T-cell (primary cell): ENCODE data around the gene TRIM62. TPM values are rescaled to one million over a fixed set of nuclear protein-coding genes. Genes with fewer than 3 reads are reported as not detected.
A peak's percentile ranks its signal among the peaks of the same experiment; 100 is the strongest.

Source experiments
- ATAC-seq, 4 experiments: fragments of 200-7000 bp in 3 of 4; fragments of 150-1000 bp in 1 of 4; cut with Tn5 transposase; replicated peaks in 1 of 4; 1 replicate in 3 of 4; 2 replicates in 1 of 4; pipeline ENCODE4 v1.10.0; 2021; ENCODE audit warnings: moderate library complexity in 3 of 4, mild to moderate bottlenecking in 2 of 4, moderate number of reproducible peaks in 1 of 4
- CTCF ChIA-PET, 2 donors: fragments of 300-600 bp; sonication (Branson Sonifier 250); formaldehyde crosslinking; loops; one replicate each; lab custom pipeline; 2022; ENCODE audit warnings: antibody characterized with exemption in 2 of 2; lab: Charles Lee
- POLR2A ChIA-PET, 2 donors: fragments of 300-600 bp; sonication (Branson Sonifier 250); formaldehyde crosslinking; loops; one replicate each; lab custom pipeline; 2022; ENCODE audit warnings: antibody characterized with exemption in 2 of 2; lab: Charles Lee
- DNase-seq, 35 experiments: peaks; one replicate each; pipeline versions ENCODE4 v3.0.0 to v3.0.0-alpha.2; 2013 to 2023
- H3K27ac ChIP-seq: one replicate; pipeline ENCODE4 v1.5.1; 2013; ENCODE audit warnings: low read length
- H3K27me3 ChIP-seq, 2 experiments: replicated peaks in 1 of 2; 1 replicate in 1 of 2; 2 replicates in 1 of 2; pipeline versions ENCODE4 v1.6.1 to v1.7.0; 2013; ENCODE audit warnings: low read length in 1 of 2, mixed read lengths in 1 of 2; ENCODE audit not compliant: control insufficient read depth in 2 of 2, insufficient read depth in 2 of 2; ENCODE audit errors: extremely low read depth in 1 of 2
- H3K36me3 ChIP-seq, 2 donors: 1 replicate in 1 of 2; 2 replicates in 1 of 2; pipeline versions ENCODE4 v1.6.1 to v1.7.0; 2013; ENCODE audit warnings: low read length in 1 of 2; ENCODE audit not compliant: control insufficient read depth in 2 of 2, insufficient read depth in 1 of 2; ENCODE audit errors: extremely low read depth in 1 of 2
- H3K4me1 ChIP-seq, 2 experiments: 1 replicate in 1 of 2; 2 replicates in 1 of 2; pipeline versions ENCODE4 v1.6.1 to v1.7.0; 2013; ENCODE audit warnings: low read length in 2 of 2, mixed read lengths in 1 of 2; ENCODE audit not compliant: insufficient read depth in 2 of 2, control insufficient read depth in 1 of 2; ENCODE audit errors: extremely low read depth in 1 of 2
- H3K4me3 ChIP-seq, 2 donors: 1 replicate in 1 of 2; 2 replicates in 1 of 2; pipeline versions ENCODE4 v1.5.1 to v1.7.0; 2013; ENCODE audit warnings: mild to moderate bottlenecking in 2 of 2, low read length in 1 of 2, moderate library complexity in 1 of 2; ENCODE audit not compliant: control insufficient read depth in 1 of 2; ENCODE audit errors: extremely low read depth in 1 of 2
- H3K9me3 ChIP-seq: 2 replicates; pipeline ENCODE4 v1.7.0; 2013
- H3K27ac Mint-ChIP-seq, 2 donors: one replicate each; pipeline ENCODE4 v1.8.0; 2020 to 2021; ENCODE audit warnings: mild to moderate bottlenecking in 2 of 2, mixed read lengths in 2 of 2
- H3K27me3 Mint-ChIP-seq, 2 donors: one replicate each; pipeline ENCODE4 v1.8.0; 2021 to 2022; ENCODE audit warnings: mixed read lengths in 2 of 2
- H3K36me3 Mint-ChIP-seq: one replicate; pipeline ENCODE4 v1.8.0; 2021; ENCODE audit warnings: mixed read lengths
- H3K4me1 Mint-ChIP-seq, 3 donors: one replicate each; pipeline ENCODE4 v1.8.0; 2020 to 2022; ENCODE audit warnings: mixed read lengths in 3 of 3, mild to moderate bottlenecking in 1 of 3
- H3K4me3 Mint-ChIP-seq, 3 donors: one replicate each; pipeline ENCODE4 v1.8.0; 2020 to 2022; ENCODE audit warnings: mild to moderate bottlenecking in 3 of 3, mixed read lengths in 3 of 3, moderate library complexity in 3 of 3
- H3K9me3 Mint-ChIP-seq, 3 donors: one replicate each; pipeline ENCODE4 v1.8.0; 2020 to 2022; ENCODE audit warnings: mixed read lengths in 3 of 3
- WGBS: methylation state at CpG from one replicate; pipeline ENCODE4 v1.1.5; 2013; ENCODE audit warnings: missing lambda C conversion rate; ENCODE audit not compliant: insufficient coverage; 5-methylcytosine and 5-hydroxymethylcytosine counted together
- total RNA-seq, 35 experiments: library from RNA in 6 of 35; stranded (reverse) in 6 of 35; fragments of 120-200 nt in 1 of 35; gene quantifications; one replicate each; pipeline versions ENCODE4 v1.2.1 to v1.2.4 and lab custom pipeline; 2013 to 2026

Gene TRIM62
- total RNA-seq, 5 donors from 2014 or later (not counting 1 experiment from before 2014, with no cell fraction given) = 20.3 to 31.8 (median 24.3) TPM

DNA sequence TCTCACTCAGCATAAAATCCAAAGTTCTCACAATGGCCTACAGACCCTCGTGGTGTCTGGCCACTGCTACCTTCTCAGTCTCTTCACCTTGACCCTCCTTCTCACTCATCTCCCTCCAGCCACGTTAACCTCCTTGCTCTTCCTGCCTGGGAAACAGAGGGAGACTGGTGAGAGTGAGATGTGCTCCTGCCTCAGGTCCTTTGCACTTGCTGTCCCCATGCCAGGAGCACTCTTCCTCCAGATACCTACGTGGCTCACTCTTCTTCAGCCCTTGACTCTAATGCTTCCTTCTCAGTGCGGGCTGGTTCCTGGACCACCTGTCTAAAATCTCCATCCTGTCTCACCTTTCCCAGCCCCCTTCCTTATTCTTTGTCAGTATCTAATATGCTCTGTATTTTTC lies 24.7 kb downstream of the TRIM62 start:
- ChIA-PET CTCF (no interaction called here), POLR2A (no interaction called here)
- H3K4me1 Mint-ChIP-seq = peaks cover 0 to 7% (median 2%) of the 10 kb centered on the region in 3 donors
- peaks cover 53% of the 10 kb centered on the region for H3K36me3 Mint-ChIP-seq
- no peak for ATAC-seq
- no peaks in the 10 kb centered on the region for H3K9me3 Mint-ChIP-seq
- WGBS = 80% methylated on average over 1 of the region's 4 CpGs
- H3K4me3 ChIP-seq = no peak overlapping the region
- DNase-seq = no peak
- no peak overlapping the region for H3K27ac Mint-ChIP-seq
- no peak overlapping the region for H3K27ac ChIP-seq
- H3K27me3 Mint-ChIP-seq = no peaks in the 10 kb centered on the region
- H3K9me3 ChIP-seq = no peaks in the 10 kb centered on the region
- peaks cover 10 to 29% of the 10 kb centered on the region in 2 donors for H3K36me3 ChIP-seq
- peaks cover 0 to 2% of the 10 kb centered on the region in 2 experiments for H3K4me1 ChIP-seq
- H3K27me3 ChIP-seq = no peaks in the 10 kb centered on the region
- no peak overlapping the region for H3K4me3 Mint-ChIP-seq

DNA sequence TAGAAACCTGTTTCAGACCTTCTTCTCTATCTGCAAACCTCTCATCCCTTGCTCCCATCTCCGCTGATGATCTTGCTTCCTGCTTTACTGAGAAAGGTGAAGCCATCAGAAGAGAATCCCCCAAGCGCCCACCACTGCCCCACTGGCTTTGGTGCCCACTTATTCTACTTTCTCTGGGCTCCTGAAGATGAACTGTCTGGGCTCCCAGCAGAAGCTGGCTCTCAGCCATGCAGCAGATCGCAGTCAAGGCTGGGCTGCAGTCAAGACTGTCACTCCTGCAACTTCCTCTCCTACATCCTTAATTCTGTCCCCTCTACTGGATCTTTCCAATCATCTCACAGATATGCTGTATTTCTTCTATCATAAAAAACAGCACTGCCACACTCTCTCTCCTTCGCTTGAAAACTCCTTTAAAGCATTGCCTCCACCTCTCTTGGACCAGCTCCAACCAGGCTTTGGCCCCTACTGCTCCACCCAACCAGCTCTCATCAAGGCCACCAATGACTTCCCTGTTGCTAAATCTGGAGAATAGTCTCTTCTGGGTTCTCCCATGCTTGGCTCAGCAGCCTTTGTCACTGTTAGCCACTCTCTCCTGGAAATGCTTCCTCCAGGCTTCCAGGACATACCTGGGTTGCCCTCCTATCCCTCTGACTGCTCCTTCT lies 25.8 kb downstream of the TRIM62 start:
- H3K4me1 ChIP-seq = peaks cover 0 to 2% of the 10 kb centered on the region in 2 experiments
- DNase-seq (no peak), ATAC-seq (no peak)
- no peak overlapping the region for H3K27ac ChIP-seq
- no peak overlapping the region for H3K4me3 Mint-ChIP-seq
- H3K4me3 ChIP-seq = no peak overlapping the region
- no peaks in the 10 kb centered on the region for H3K9me3 Mint-ChIP-seq
- H3K36me3 Mint-ChIP-seq = peaks cover 47% of the 10 kb centered on the region
- no peaks in the 10 kb centered on the region for H3K27me3 Mint-ChIP-seq
- H3K9me3 ChIP-seq = no peaks in the 10 kb centered on the region
- ChIA-PET CTCF (no interaction called here), POLR2A (no interaction called here)
- peaks cover 0 to 7% (median 2%) of the 10 kb centered on the region in 3 donors for H3K4me1 Mint-ChIP-seq
- 85% methylated on average over 4 of the region's 4 CpGs for WGBS
- peak overlapping the region in 1 of 2 donors; percentile 11 for H3K27ac Mint-ChIP-seq
- no peaks in the 10 kb centered on the region for H3K27me3 ChIP-seq
- H3K36me3 ChIP-seq = peaks cover 9 to 34% of the 10 kb centered on the region in 2 donors

DNA sequence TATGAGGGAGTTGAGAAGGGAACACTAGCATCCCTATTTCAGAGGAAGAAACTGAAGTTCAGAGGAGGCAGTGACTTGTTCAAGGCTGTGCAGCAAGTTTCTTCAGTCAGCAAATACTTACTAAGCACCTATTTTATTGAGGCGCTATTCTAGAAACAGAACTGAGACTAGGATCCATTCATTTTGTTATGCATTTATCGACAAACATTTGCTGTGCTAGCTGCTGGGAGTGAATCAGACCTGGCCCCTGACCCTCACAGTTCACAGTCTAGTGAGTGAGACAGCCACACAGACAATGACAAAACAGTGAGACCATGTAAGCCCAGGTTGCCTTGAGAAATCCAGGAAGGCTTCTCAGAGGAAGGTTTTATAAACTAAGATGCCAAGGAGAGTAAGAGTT lies 28.2 kb downstream of the TRIM62 start:
- no peak overlapping the region for H3K4me3 ChIP-seq
- peaks cover 0 to 7% (median 2%) of the 10 kb centered on the region in 3 donors for H3K4me1 Mint-ChIP-seq
- no peaks in the 10 kb centered on the region for H3K27me3 ChIP-seq
- no peaks in the 10 kb centered on the region for H3K9me3 ChIP-seq
- H3K9me3 Mint-ChIP-seq = no peaks in the 10 kb centered on the region
- no peak overlapping the region for H3K27ac ChIP-seq
- 92% methylated on average over 2 of the region's 2 CpGs for WGBS
- no peak for ATAC-seq
- peak overlapping the region in 1 of 2 donors; percentile 14 for H3K27ac Mint-ChIP-seq
- H3K27me3 Mint-ChIP-seq = no peaks in the 10 kb centered on the region
- peaks cover 0 to 2% of the 10 kb centered on the region in 2 experiments for H3K4me1 ChIP-seq
- CTCF ChIA-PET = no interaction called here
- no peak for DNase-seq
- no peak overlapping the region for H3K4me3 Mint-ChIP-seq
- H3K36me3 ChIP-seq = peaks cover 12 to 36% of the 10 kb centered on the region in 2 donors
- H3K36me3 Mint-ChIP-seq = peaks cover 40% of the 10 kb centered on the region
- POLR2A ChIA-PET = no interaction called here

DNA sequence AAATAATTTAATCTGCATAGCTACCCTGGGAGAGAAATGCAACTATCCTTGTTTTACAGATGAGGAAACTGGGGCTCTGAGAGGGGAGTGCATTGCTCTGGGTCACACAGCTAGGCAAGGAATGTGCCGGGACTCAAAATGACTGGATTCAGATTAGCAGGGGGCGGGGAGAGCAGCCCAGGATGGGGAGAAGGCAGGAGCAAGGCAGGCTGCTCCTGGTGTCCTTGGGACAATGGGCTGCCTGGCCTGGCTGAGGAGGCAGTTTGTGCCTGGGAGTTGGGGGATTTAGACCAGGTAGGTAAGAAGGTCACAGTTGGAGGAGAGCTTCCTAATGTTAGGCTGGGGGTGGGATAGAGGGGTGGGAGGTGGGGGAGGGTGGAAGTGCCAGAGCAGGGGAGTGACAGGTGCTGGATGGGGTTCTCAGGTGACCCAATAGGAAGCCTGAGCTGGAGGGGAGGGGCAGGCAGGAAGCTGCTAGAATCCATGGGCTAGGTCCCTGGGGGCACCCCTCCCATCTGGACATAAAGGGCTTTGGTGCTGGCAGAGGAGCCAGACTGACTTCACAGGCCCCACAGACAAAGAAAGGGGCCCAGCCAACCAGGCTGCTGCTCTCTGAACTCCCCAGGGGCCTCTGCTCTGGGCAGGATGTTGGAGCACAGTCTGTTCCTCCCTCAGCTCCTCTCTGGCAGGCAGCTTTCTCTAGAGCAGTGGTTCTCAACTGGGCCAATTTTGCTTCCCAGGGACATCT lies 29.0 kb downstream of the TRIM62 start:
- peaks cover 34% of the 10 kb centered on the region for H3K36me3 Mint-ChIP-seq
- POLR2A ChIA-PET = no interaction called here

DNA sequence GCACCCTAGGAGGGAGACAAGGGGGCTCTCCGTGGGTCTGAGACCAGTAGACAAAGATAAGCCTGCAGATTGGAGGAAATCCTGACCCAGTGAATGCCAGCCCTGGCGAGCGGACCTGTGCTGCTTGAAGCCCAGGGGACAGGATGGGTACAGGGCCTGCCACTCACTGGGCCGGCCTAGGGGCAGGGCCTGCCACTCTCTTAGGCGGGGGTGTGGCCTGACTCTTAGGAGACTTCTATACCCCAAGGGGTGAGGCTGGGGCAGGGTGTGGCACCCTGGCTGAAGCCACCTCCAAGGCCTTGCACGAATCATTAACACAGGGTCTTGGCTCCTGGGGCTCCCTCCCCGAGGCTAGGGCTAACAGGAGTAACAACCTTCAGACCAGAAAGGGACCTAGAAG lies 30.7 kb downstream of the TRIM62 start:
- Mint-ChIP-seq H3K27me3 (no peaks in the 10 kb centered on the region), H3K4me3 (no peak overlapping the region), H3K4me1 (peaks cover 0 to 7% (median 2%) of the 10 kb centered on the region in 3 donors), H3K36me3 (peaks cover 31% of the 10 kb centered on the region), H3K9me3 (no peaks in the 10 kb centered on the region), H3K27ac (no peak overlapping the region)
- WGBS = 92% methylated on average over 6 of the region's 7 CpGs
- ATAC-seq (no peak), DNase-seq (no peak)
- Histone ChIP-seq H3K27ac (no peak overlapping the region), H3K4me1 (peaks cover 0 to 2% of the 10 kb centered on the region in 2 experiments), H3K36me3 (peaks cover 8 to 42% of the 10 kb centered on the region in 2 donors), H3K27me3 (no peaks in the 10 kb centered on the region), H3K4me3 (no peak overlapping the region), H3K9me3 (no peaks in the 10 kb centered on the region)
- CTCF ChIA-PET = no interaction called here
- POLR2A ChIA-PET = interaction anchor here in 1 of 2 donors (1.0 kb wide), 1 partner anchor 12 kb away, joined by 3 read pairs; no protein-coding TSS in a partner anchor

More for the DNA sequence above, 29.0 kb downstream of the TRIM62 start:
- 75% methylated on average over 2 of the region's 2 CpGs for WGBS
- H3K4me1 ChIP-seq = peaks cover 0 to 2% of the 10 kb centered on the region in 2 experiments
- H3K36me3 ChIP-seq = peaks cover 5 to 33% of the 10 kb centered on the region in 2 donors
- peak overlapping the region in 1 of 2 donors; percentile 65 for H3K27ac Mint-ChIP-seq
- H3K4me3 Mint-ChIP-seq = no peak overlapping the region
- CTCF ChIA-PET = no interaction called here
- no peaks in the 10 kb centered on the region for H3K27me3 Mint-ChIP-seq
- H3K27ac ChIP-seq = no peak overlapping the region
- DNase-seq (no peak), ATAC-seq (peak in 2 of 4 experiments; percentile 28 to 48)
- H3K4me1 Mint-ChIP-seq = peaks cover 0 to 7% (median 2%) of the 10 kb centered on the region in 3 donors
- no peaks in the 10 kb centered on the region for H3K9me3 ChIP-seq
- H3K4me3 ChIP-seq = no peak overlapping the region
- H3K9me3 Mint-ChIP-seq = no peaks in the 10 kb centered on the region
- no peaks in the 10 kb centered on the region for H3K27me3 ChIP-seq

DNA sequence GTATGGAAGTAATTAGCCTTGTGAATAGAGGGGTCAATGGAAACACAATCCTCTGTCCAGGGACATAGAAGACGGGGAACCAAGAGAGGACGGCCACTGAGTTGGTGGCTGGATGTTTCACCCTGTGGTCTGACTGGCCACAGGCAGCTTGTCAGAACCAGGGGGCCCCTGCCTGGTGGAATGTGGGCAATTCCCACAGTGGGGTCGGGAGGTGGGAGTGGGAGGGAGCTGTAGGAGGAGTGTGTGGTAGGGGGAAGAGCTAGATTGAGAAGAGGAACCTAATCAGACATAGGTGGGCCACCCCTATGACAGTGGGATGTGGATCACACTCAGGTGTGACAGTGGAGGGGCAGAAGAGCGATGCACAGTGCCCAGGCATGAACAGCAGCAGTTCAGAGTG lies 31.3 kb downstream of the TRIM62 start:
- H3K27ac Mint-ChIP-seq = no peak overlapping the region
- no peak overlapping the region for H3K4me3 Mint-ChIP-seq
- no peaks in the 10 kb centered on the region for H3K9me3 Mint-ChIP-seq
- peaks cover 0 to 2% of the 10 kb centered on the region in 2 experiments for H3K4me1 ChIP-seq
- H3K36me3 Mint-ChIP-seq = peaks cover 30% of the 10 kb centered on the region
- no peak for ATAC-seq
- CTCF ChIA-PET = no interaction called here
- POLR2A ChIA-PET = no interaction called here
- 90% methylated on average over 4 of the region's 4 CpGs for WGBS
- H3K9me3 ChIP-seq = no peaks in the 10 kb centered on the region
- no peak for DNase-seq
- no peak overlapping the region for H3K27ac ChIP-seq
- no peaks in the 10 kb centered on the region for H3K27me3 ChIP-seq
- H3K36me3 ChIP-seq = peaks cover 8 to 39% of the 10 kb centered on the region in 2 donors
- no peaks in the 10 kb centered on the region for H3K27me3 Mint-ChIP-seq
- H3K4me3 ChIP-seq = no peak overlapping the region
- H3K4me1 Mint-ChIP-seq = peaks cover 0 to 7% (median 2%) of the 10 kb centered on the region in 3 donors
